Body of pancreas (tissue), 4 donors: ENCODE results near the gene CLPTM1.
"Not testable (repeated sequence)": the region's sequence is repeated elsewhere in the genome, so short reads cannot be mapped to it uniquely, and the experiment has no call there.

Experiments used
- CTCF ChIP-seq, 7 experiments: fragments of 450-650 bp in 4 of 7; fragments of 200-600 bp in 3 of 7; sonication (generic) in 3 of 7; IDR thresholded peaks; one replicate each; pipeline ENCODE4 v1.5.1; 2016 to 2019; ENCODE audit warnings: antibody characterized with exemption in 7 of 7
- POLR2A ChIP-seq, 3 donors: fragments of 450-650 bp; IDR thresholded peaks; one replicate each; pipeline ENCODE4 v1.6.1; 2016; ENCODE audit warnings: antibody characterized with exemption in 3 of 3, mild to moderate bottlenecking in 2 of 3

GRCh38 chr19:44913512-44914432, 41.4 kb upstream of the CLPTM1 start:
- not testable (repeated sequence) for TF ChIP-seq CTCF, POLR2A (IDR thresholded peaks at IDR 0.05)
